ENCODE results near the gene OR52W1. TPM values are rescaled to one million over a fixed set of nuclear protein-coding genes. Genes with fewer than 3 reads are reported as not detected.

OR52W1 gene
- total and polyA plus RNA-seq, 2 donors (not counting 1 experiment from before 2014, with no cell fraction given) = not detected

- no peak overlapping the region for H3K27ac Mint-ChIP-seq
- Histone ChIP-seq H3K4me3 (ENCODE audit: control extremely low read depth in 1 of 5, extremely low read depth in 1 of 5, insufficient read depth in 1 of 5, low read depth in 2 of 5, low read length in 4 of 5) (no peak overlapping the region), H3K36me3 (replicated peaks in 1 of 2; ENCODE audit: control extremely low read depth in 1 of 2, control insufficient read depth in 1 of 2, extremely low read depth in 1 of 2, insufficient read depth in 2 of 2, low read length in 1 of 2) (peaks cover 5 to 39% of the 10 kb centered on the region in 2 experiments), H3K4me1 (ENCODE audit: control insufficient read depth in 2 of 2, insufficient read depth in 2 of 2, low read length in 2 of 2) (peaks cover 0 to 7% of the 10 kb centered on the region in 2 donors), H3K27ac (ENCODE audit: low read length in 2 of 2) (no peak overlapping the region), H3K4me2 (replicated peaks; ENCODE audit: low read depth, low read length, poor library complexity, severe bottlenecking) (no peak overlapping the region), H2AFZ (ENCODE audit: insufficient read depth, low read depth, low read length, poor library complexity, severe bottlenecking) (no peak overlapping the region), H3K27me3 (replicated peaks in 1 of 4; ENCODE audit: control extremely low read depth in 1 of 4, control insufficient read depth in 3 of 4, insufficient read depth in 4 of 4, low read length in 3 of 4) (no peaks in the 10 kb centered on the region), H3K9me3 (ENCODE audit: control extremely low read depth in 1 of 3, control insufficient read depth in 2 of 3, insufficient read depth in 1 of 3, low read length in 2 of 3) (no peaks in the 10 kb centered on the region), H4K20me1 (ENCODE audit: control insufficient read depth, insufficient read depth, low read length, poor library complexity, severe bottlenecking) (peaks cover 21% of the 10 kb centered on the region), H3K79me2 (ENCODE audit: control insufficient read depth, insufficient read depth, low read length) (peaks cover 39% of the 10 kb centered on the region), H3K9ac (ENCODE audit: low read length) (no peak overlapping the region)
- ATAC-seq (ENCODE audit: low read depth) = no peak
- no peak overlapping the region for H3K4me3 Mint-ChIP-seq
- TF ChIP-seq EZH2 (IDR thresholded peaks at IDR 0.05; ENCODE audit: borderline replicate concordance, insufficient read depth, low read depth, low read length, poor library complexity, severe bottlenecking) = no peak
- TF ChIP-seq, protein P1, sequence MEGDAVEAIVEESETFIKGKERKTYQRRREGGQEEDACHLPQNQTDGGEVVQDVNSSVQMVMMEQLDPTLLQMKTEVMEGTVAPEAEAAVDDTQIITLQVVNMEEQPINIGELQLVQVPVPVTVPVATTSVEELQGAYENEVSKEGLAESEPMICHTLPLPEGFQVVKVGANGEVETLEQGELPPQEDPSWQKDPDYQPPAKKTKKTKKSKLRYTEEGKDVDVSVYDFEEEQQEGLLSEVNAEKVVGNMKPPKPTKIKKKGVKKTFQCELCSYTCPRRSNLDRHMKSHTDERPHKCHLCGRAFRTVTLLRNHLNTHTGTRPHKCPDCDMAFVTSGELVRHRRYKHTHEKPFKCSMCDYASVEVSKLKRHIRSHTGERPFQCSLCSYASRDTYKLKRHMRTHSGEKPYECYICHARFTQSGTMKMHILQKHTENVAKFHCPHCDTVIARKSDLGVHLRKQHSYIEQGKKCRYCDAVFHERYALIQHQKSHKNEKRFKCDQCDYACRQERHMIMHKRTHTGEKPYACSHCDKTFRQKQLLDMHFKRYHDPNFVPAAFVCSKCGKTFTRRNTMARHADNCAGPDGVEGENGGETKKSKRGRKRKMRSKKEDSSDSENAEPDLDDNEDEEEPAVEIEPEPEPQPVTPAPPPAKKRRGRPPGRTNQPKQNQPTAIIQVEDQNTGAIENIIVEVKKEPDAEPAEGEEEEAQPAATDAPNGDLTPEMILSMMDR (IDR thresholded peaks at IDR 0.05) = no peak
- DNase-seq = no peak
- H3K27me3 Mint-ChIP-seq = no peaks in the 10 kb centered on the region
- WGBS (ENCODE audit: insufficient coverage) = no CpG with 5 or more reads among the region's 2 CpGs
- H3K9me3 Mint-ChIP-seq (ENCODE audit: insufficient read depth) = no peaks in the 10 kb centered on the region
- ChIA-PET CTCF (no interaction called here), POLR2A (no interaction called here)
- H3K4me1 Mint-ChIP-seq = peaks cover 27% of the 10 kb centered on the region
- intact Hi-C loops (cut with micrococcal nuclease) = no loop called here
These were observed 26.9 kb downstream of the OR52W1 start for GRCh38 chr11:6225896-6226295.

DNA sequence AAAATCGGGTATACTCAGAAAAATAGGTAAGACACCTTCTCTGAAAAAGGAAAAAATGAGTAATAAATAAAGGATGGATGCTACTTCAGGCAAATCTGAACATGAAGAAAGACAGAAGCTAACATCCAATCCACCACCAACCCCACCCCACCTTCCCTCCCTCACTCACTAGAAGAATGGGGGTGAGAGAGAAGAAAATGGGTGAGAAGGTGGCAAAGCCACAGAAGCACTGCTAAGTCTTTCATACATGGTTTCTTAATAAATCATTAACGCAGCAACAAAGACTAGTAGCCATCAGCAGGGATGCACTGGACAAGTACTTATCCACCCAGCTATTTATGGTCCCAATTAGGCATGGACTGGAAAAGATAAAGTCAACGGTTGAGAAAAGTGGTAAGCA lies 29.5 kb downstream of the OR52W1 start:
- TF ChIP-seq, protein P1 (IDR thresholded peaks at IDR 0.05) = no peak
- no peak for TF ChIP-seq EZH2 (IDR thresholded peaks at IDR 0.05; ENCODE audit: borderline replicate concordance, insufficient read depth, low read depth, low read length, poor library complexity, severe bottlenecking)
- intact Hi-C loops (cut with micrococcal nuclease) = no loop called here
- no peak for DNase-seq

More for the DNA sequence above, 29.5 kb downstream of the OR52W1 start:
- Mint-ChIP-seq H3K4me3 (no peak overlapping the region), H3K9me3 (ENCODE audit: insufficient read depth) (no peaks in the 10 kb centered on the region), H3K27ac (no peak overlapping the region), H3K27me3 (no peaks in the 10 kb centered on the region), H3K4me1 (peaks cover 32% of the 10 kb centered on the region)
- no peak for ATAC-seq (ENCODE audit: low read depth)
- CTCF ChIA-PET = no interaction called here
- Histone ChIP-seq H3K9me3 (ENCODE audit: control extremely low read depth in 1 of 3, control insufficient read depth in 2 of 3, insufficient read depth in 1 of 3, low read length in 2 of 3) (no peaks in the 10 kb centered on the region), H3K27me3 (replicated peaks in 1 of 4; ENCODE audit: control extremely low read depth in 1 of 4, control insufficient read depth in 3 of 4, insufficient read depth in 4 of 4, low read length in 3 of 4) (no peaks in the 10 kb centered on the region), H2AFZ (ENCODE audit: insufficient read depth, low read depth, low read length, poor library complexity, severe bottlenecking) (no peak overlapping the region), H3K9ac (ENCODE audit: low read length) (no peak overlapping the region), H3K4me2 (replicated peaks; ENCODE audit: low read depth, low read length, poor library complexity, severe bottlenecking) (no peak overlapping the region), H4K20me1 (ENCODE audit: control insufficient read depth, insufficient read depth, low read length, poor library complexity, severe bottlenecking) (peaks cover 21% of the 10 kb centered on the region), H3K36me3 (replicated peaks in 1 of 2; ENCODE audit: control extremely low read depth in 1 of 2, control insufficient read depth in 1 of 2, extremely low read depth in 1 of 2, insufficient read depth in 2 of 2, low read length in 1 of 2) (peaks cover 1 to 15% of the 10 kb centered on the region in 2 experiments), H3K27ac (ENCODE audit: low read length in 2 of 2) (no peak overlapping the region), H3K4me1 (ENCODE audit: control insufficient read depth in 2 of 2, insufficient read depth in 2 of 2, low read length in 2 of 2) (peaks cover under 1 to 8% of the 10 kb centered on the region in 2 donors), H3K4me3 (ENCODE audit: control extremely low read depth in 1 of 5, extremely low read depth in 1 of 5, insufficient read depth in 1 of 5, low read depth in 2 of 5, low read length in 4 of 5) (no peak overlapping the region), H3K79me2 (ENCODE audit: control insufficient read depth, insufficient read depth, low read length) (peaks cover 57% of the 10 kb centered on the region)
- POLR2A ChIA-PET = no interaction called here
- WGBS (ENCODE audit: insufficient coverage) = 0% methylated on average over 1 of the region's 3 CpGs
